Effector CD4-positive, alpha-beta T cell (primary cell): Measurements from ENCODE around the gene NECAB2. TPM values are rescaled to one million over a fixed set of nuclear protein-coding genes. Genes with fewer than 3 reads are reported as not detected.
A peak's percentile ranks its signal among the peaks of the same experiment; 100 is the strongest.

Experiments
- DNase-seq: peaks from one replicate; pipeline ENCODE4 v3.0.0-alpha.2; 2020
- total RNA-seq: gene quantifications from one replicate; lab custom pipeline; 2026; lab: John Stamatoyannopoulos, UW

Gene NECAB2
- not detected for total RNA-seq

DNA sequence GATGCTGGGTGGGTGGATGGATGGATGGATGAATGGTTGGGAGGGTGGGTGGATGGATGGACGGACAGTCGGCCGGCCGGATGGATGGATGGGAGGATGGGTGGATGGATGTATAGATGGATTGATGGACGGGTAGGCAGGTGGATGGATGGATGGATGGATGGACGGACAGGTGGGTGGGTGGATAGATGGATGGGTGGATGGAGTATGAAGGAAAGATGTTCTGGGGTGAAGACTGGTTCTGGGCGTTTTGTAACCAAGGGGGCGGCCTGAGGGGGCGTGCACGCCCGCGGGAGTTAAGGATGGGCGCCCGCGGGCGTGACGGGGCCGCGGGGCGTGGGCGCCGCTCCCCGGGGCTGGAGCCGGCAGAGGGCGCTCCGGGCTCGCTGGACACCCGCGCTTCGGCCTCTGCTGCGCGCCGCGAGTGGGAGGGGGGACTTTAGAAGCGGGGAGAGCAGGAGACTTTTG, at the start of gene NECAB2:
TSS of gene NECAB2 (plus strand) at position 407 of the 468 bp plus-strand sequence. CDS start 405 bp downstream, outside the sequence.
- no peak for DNase-seq

DNA sequence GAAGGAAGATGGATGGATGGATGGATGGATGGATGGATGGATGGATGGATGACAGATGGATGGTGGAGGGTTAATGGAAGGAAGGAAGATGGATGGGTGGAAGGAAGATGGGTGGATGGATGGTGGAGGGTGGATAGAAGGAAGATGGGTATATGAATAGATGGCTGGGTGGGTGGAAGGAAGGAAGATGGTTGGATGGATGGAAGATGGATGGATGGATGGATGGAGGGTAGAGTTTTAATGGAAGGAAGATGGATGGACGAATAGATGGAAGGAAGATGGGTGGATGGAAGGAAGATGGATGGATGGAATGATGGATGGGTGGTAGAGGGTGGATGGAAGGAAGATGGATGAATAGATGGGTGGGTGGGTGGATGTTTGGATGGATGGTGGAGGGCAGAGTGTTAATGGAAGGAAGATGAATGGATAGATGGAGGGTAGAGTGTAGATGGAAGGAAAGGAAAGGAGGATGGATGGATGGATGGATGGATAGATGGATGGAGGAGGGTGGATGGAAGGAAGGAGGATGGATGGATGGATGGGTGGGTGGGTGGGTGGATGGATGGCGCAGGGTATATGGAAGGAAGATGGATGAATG, 47.1 kb upstream of the NECAB2 start:
- no peak for DNase-seq

DNA sequence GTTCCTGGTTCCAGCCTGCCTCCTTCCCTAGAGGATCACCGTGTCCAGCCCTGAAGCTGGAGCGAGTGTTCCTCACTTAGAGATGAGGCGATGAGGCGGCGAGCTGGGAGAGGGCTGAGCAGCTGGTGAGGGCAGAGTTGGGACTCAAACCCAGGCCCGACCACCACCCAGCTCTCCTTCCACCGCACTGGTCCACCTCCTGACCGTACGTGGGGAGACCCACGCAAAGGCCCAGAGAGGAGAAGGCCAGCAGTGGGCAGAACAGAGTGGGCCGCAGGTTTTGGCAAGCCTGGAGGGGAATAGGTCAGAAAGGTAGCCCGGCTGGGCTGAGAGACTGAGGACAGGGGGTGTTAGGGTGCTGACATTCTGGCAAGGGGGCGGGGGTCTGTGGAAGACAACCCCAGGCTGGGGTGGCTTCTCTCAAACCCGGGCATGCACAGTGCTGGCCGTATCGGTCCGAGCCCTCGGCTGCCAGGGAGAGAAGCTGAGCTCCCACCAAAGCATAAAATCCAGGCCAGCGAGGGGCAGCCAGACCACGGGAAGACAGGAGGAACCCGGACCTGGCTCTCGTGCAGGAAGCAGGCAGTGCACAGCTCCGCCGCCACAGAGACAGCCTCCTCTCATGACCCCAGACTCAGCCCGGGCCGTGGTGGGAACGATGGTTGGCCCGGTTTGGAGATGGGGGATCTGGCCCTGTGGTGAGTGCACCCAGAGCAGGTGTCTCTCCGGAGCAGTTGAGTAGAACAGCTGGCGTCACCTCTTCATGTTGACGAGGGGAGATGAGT, 44.3 kb upstream of the NECAB2 start:
- no peak for DNase-seq

DNA sequence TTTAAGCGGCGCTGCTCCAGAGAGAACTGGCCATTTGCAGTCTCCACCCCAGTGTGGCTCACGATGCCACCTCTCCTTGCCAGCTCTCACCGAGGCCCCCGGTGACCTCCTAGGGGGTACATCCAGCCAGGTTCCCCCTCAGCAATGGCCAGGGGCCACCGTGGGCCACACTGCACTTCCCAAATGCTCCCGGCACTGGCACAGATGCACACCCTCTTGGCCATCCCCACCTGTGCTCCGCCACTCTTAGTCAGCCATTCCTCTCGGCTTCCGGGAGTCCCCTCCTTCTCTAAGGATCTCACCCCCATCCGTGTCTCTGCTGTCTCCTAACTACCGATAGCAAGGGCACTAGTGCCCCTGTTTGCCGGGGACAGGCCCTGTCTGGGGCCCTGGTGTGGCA, 43.4 kb upstream of the NECAB2 start:
- no peak for DNase-seq

DNA sequence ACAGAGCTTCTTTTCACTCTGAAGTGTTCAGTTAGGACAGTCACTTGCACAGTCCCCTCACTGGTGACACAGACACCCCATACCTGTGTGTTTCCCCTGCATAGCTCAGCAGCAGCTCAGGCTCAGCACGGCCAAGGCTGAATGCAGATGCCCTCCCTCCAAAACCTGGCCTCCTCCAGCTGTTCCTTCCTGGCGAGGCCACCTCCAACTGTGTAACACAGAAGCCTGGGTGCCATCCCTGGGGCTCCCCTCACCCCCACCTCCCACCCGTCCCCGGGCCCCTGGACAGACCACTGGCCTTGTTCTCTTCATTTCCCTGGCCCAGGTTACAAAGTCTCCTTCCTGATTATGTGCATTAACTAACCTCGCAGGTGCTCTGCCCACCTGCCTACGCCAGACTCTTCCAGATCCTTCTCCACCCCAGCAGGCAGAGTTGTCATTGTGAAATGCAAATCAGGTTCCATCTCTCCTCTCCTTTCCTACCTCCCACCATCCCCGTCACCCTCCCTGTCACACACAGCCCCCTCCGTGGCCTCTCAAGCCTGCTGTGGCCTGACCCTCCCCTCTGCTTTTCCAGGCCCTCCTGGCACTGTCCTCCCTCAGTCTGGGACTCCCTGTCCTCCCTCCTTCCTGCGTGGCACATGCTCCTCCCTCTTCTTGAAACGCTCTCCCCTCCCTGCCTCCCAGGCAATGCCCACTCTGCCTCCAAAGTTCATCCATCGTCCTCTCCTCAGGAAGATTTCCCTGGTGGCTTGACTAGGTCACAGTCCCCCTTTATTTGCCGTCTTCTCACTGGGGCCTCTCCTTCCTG, 42.7 kb upstream of the NECAB2 start:
- no peak for DNase-seq

DNA sequence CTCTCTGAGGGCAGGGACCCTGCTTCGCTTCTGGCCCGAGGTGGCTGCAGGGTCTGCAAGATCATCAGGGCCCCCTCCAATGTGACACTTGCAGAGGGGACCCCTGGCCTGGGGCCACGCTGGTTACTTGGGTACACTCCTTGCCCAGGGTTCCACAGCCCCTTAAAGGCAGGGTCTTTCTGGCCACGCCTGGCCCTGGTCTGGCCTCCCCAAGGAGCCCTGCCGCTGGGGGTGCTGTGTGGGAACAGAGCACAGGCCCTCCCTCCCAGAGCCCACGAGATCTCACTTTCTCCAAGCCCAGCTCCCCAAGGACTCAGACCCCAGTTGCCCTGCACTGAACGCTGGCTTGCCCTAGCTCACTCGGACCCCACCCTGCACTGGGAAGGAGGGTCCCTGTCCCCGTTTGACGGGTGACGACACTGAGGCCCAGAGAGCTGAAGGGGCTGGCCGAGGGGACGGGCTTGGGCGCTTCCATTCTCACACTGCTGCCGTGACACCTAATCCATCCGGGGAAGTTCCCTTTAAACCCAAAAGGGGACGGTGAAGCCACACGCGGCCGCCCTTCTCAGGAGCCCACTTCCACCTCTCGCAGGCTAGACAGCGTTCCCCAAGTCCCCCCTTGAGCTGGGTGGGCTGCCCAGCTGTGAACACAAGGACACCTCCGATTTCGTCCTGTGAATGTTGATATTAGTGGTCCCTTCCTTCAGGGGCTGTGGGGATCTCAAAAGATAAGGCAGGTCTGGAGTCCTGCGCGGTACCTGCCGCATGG, 41.9 kb upstream of the NECAB2 start:
- DNase-seq, result no peak

DNA sequence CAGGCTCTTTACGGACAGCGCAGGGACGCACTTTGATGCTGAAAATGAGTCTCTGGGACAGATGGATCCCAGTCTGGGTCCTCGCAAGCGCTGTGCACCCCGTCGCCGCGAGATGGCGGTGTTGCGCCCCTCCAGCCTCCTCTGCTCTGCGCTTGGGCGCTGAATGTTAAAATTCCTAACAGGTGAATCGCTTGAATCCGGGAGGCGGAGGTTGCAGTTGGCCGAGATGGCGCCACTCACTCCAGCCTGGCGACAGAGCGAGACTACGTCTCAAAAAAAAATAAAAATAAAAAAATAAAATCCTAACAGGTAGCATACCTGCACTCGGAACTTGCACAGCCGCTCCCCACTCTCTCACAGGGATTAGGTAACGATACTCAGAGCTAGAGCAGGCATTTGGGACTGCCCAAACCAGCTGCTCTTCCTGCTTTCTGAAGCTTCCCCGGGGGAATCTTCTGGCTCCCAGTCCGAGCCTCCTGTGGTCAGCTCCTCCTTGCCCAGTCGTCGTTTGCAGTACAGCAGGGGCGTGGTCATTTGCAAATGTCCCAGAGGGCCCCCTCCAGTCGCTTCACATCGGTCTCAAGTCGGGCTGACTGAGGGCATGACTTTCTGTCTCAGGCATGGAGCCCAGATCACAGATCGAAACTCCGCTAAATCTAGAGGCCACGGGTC, 41.2 kb upstream of the NECAB2 start:
- DNase-seq, result peak; percentile 44

DNA sequence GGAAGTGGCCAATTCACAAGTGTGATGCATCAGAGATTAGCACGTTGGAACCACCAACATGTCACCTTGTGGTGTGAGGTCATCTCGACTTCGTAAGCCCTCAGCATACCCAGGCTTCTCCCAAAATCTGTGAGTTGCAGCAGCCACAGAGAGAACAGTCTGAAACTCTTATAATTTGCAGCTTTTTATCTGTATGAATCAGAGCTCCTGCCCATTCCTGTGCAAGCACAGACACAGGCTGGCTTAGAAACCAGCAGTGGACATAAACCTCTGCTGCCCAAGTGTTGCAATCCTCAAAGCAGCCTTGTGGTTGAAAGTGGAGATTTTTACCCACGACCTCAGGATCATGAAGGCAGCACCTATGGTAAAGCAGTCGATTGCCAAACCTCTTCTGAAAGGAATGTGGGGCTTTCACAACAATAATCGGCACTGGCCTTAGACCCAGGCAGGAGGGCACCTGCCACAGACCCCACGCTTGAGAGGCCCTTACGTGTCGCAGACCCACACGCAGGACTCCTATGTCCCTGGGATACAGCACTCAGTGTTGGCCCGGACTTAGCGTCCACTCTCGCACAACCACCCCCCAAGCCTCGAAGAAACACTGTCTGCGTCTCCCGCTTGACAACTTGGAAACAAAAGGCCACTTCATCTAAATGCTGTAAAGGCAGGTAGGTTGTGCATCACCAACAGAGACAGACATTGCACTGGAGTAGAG, 39.5 kb upstream of the NECAB2 start:
- DNase-seq, result no peak

DNA sequence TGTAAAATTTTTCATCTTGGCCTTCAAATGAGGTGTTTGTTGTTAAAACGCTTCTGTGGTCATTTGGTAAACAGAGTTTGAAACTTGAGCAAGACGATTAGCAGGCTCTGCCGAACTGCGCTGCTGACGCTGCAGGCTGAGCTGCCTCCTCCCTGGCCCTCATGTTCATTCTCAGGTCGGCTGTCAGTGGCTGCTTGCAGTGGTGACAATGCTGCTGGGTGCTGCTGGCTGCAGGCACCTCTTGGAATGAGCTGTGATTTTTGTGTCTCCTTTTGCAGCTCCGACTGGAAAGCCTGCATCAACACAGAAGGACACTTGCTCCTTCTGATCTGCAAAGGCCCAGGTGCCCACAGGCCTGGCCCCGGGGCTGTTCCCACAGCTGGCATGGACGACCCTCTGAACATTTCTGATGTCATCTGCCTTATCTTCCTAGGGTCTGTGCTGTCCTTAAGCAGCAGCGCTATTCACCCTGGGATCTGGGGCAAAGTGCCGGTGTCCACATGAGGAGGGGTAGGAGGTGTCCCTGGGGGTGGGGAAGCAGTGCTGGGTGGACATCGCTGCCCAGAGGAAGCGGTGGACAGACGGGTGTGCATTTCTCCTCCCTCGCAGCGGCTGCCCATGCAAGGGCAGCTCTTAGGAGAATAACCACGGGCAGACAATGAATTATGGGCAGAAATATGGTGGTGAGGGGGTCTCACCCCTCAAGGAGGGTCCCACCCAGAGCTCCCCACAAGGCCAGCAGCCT, 38.1 kb upstream of the NECAB2 start:
- DNase-seq, result no peak

DNA sequence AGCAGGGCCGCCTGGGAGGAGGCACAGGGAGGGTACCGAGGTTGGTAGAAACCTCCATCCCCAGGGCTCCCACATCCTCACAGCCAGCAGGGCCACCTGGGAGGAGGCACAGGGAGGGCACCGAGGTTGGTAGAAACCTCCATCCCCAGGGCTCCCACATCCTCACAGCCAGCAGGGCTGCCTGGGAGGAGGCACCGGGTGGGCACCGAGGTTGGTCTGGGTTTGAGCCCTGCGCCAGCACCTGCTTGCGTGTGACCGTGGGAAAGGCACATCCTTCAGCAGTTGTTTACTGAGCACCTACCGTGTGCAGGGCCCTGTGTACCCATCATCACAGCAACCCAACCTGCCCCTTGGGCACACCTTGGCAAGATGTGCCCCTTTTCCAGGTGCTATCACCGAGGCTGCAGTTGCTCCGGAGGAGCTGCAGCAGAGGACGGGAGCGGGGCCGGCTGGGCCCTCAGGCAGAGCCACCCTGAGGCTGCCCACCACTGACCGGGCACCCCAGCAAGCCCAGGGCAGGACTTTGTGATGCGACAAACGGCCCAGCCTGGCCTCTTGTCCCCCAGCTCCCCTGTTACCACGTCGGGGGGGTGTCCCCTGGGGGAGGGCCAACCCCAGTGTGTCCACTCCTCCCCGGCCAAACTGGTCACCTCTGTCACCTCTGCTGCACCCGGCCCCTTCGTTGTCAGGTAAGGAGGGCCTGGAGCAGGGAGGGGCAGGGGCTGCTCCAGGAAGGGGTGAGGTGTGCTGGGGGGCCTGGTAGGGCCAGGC, 37.1 kb upstream of the NECAB2 start:
- DNase-seq, result no peak

DNA sequence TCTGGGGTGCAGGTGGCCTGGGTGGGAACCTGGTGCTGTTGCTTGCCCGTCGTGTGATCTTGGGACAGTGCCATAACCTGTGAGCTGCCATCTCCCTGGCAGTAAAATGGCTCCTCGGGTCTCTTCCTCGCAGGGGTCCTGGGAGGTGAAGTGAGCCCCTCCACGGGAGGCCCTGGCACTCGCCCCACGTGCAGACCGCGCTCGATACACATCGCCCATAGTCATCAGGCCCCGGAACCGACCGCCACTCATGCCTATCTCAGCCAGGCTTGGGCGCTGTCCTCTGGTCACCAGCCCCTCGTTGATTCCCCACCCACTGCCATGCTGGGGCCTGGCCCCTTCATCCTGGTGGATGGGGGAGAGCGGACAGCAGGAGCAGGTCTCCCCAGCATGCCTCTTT, 36.5 kb upstream of the NECAB2 start:
- DNase-seq, result no peak

DNA sequence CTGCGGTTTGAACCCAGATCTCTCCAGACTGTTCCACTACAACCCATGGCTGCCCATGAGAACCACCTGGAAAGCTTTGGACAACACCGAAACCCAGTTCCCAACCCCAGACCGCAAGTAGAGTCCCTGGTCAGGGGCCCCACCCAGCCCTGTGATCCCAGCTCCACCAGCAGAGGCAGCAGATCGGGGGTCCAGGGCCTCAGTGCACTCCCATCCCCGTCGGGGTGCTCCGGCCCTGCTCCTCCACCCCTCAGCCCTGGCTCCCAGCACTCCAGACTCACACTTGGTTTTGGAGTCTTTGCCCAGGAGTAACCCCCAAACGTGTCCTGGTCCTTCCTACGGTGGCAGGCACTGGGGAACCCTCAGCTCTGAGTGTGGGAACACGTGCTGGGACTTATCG, 35.7 kb upstream of the NECAB2 start:
- DNase-seq, result no peak

DNA sequence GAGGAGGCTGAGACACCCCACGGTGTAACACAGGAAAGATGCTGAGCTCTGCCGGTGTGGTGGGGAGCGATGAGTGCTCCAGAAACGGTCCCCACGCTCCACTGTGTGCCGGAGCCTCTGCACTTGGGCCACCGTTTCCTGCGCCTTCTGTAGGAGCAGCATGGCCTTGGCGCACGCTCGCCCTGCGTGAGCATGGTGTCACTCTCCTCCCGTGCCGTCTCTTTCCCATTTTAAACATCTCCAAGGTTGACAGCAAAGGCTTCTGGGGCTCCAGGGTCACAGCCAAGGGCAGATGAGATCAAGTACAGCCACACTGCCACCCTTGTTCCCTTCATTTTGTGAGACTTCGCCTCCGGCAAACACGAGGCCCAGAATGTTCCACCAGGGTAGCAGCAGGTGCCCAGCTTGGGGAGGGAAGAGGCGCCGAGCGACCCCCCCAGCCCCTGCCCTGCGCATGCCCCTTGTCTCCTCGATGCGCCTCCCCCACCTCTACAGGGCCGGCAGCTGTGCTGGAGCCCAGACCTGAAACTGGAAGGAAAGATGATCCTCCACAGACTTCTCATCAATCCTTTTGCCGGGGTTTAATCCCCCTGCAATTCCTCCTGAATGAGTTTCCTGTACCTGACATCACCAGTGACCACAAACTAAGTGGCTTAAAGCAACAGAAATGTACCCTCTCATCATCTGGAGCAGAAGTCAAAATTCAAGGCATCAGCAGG, 34.9 kb upstream of the NECAB2 start:
- DNase-seq, result no peak

DNA sequence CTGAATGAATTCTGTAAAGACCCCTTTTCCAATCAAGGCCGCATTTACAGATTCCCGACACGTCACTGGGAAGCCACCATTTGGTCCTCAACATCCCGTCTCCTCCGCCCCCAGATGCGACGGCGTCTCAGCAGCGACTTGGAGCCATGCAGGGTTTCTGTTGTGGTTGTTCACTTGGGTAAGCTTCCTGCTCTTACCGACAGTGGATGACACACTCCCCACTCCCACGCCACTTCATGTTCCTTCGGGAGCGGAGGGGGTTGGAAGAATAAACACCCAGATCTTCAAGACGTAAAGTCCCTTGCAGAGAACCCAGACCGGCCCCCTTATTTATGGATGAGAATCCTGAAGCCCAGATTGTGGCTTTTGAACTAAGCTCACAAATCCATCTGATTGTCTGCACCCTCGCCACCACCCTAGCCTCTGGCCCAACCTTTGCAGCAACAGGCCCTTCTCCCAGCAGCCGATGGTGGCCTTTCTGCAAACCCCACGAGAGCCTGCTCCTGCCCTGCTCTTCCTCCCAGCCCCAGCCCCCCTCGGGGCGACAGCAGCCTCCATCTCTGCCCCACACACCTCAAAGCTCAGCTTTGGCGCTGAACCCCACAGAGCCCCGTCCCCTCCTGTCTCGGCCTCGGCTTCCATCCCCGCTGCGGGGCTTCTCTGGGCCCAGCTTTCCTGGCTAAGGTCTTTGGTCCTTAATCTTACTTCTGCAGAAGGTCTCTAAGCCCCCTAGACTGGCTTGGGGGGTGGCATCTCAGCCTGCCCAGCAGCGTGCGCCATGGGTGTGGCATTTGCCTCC, 34.0 kb upstream of the NECAB2 start:
- no peak for DNase-seq

DNA sequence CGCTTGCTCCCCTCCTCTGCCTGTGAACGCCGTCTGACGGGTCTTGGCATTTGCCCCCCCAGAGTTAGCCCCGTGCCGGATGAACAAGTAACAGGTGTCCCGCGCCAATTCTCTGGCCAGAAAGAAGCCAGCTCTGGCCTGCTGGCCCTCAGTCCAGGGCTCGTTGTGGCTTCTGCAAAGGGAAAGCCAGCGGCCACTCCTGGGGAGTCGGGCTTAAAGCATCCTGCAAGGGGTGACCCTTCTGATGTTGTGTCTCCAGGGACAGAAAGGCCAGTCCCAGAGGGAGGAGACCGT, 33.4 kb upstream of the NECAB2 start:
- no peak for DNase-seq

DNA sequence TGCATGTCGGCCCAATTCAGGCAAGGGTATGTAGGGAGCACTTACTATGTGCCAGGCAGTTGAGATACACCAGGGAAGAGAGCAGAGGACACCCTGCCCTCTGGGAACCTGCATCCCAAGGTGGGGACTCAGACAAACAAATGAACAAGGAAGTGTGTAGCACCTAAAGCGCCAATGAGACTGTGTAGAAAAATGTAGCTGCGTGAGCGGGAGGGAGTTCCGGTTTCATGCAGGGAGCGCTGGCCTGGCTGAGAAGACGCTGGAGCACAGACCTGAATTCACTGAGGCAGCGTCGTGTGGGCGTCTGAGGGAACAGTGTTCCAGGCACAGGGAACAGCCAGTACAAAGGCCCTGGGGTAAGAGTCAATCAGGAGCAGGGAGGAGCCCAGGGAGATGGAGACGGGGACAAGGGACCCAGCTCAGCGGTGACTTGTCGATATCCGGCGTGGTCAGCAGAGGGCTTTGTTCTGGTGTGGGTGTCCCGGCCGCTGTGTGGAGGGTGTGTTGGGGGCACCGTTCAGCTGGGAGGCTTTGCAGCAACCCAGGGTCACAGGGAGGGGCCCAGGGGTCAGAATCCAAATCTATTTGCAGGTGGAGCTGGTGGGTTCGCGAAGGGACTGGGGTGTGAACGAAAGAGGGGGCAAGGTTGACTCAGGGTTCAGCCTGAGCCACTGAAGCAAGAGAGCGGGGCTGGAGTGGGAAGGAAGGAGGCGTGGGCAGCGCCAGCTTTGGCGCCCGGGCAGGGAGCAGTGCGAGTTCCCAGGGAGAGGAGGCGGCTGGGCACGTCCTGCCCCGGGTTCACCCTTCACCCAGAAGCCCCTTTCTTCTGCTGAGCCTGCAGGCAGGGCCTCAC, 32.8 kb upstream of the NECAB2 start:
- no peak for DNase-seq

DNA sequence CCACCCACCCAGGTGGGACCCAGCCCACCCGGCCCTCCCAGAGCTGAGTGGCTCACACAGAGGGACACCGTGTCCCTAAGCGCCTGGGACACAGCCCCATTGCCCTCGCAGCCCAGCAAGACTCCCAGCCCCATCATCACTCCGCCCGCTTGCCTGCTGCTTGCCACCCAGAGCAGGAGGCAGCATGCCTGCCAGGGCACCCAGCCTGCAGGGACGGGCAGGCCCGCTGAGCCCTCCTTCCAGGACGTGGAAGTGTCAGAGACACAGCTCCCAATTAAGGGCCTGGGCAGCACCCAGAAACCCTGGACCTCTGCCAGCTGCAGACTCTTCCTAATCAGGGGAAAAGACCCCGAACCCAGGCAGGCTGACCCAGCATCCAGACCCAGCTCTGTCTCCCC, 32.2 kb upstream of the NECAB2 start:
- no peak for DNase-seq
